ENCODE results near the gene BARD1. TPM values are rescaled to one million over a fixed set of nuclear protein-coding genes. Genes with fewer than 3 reads are reported as not detected.

Gene BARD1
- total RNA-seq, 1 experiment from 2014 or later: 26.1 TPM

DNA sequence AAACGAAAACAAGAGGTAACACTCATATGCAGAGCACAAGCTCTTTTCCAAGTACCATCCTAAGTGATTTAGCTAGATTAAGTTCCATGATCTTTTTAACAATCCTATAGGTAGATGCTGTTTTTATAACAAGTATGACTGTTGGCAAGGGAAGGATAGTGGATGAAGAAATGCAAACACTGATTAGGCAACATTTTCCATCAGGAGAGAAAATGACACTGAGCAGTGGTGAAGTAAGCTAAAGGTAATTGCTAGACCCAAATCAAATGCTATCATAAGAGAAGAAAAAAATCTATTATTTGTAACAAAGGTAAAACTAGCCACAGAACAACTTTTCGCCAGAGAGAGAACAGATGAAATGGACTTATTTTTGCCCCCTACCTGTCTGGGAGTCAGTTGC is 34.3 kb upstream of the BARD1 start:
- H3K36me3 ChIP-seq (ENCODE audit: control insufficient read depth, insufficient read depth, low read length): no peaks in the 10 kb centered on the region
- Mint-ChIP-seq H3K27me3 (ENCODE audit: insufficient read depth, unreplicated experiment) (no peaks in the 10 kb centered on the region), H3K27ac (ENCODE audit: unreplicated experiment) (no peak overlapping the region), H3K4me3 (ENCODE audit: unreplicated experiment) (no peak overlapping the region), H3K4me1 (ENCODE audit: low read depth, unreplicated experiment) (no peaks in the 10 kb centered on the region), H3K9me3 (ENCODE audit: unreplicated experiment) (no peaks in the 10 kb centered on the region), H3K36me3 (ENCODE audit: insufficient read depth, unreplicated experiment) (no peaks in the 10 kb centered on the region)
- H3K4me1 ChIP-seq: no peaks in the 10 kb centered on the region; the same call in 1 of the 2 replicates
- no TSS peak for BruUV-seq (replicated peaks)
- intact Hi-C loops (cut with micrococcal nuclease; ENCODE audit: unreplicated experiment): no loop called here
- H3K27me3 ChIP-seq (replicated peaks; ENCODE audit: control insufficient read depth, insufficient read depth, low read length): no peaks in the 10 kb centered on the region
- ChIA-PET CTCF (no interaction called here), POLR2A (no interaction called here)
- no peaks in the 10 kb centered on the region for H3K9me3 ChIP-seq
- TF ChIP-seq CTCF (IDR thresholded peaks at IDR 0.05; ENCODE audit: insufficient read depth in 1 of 2, low read depth in 1 of 2, low read length in 1 of 2, severe bottlenecking in 1 of 2, unreplicated experiment in 1 of 2): no peak
- no peak overlapping the region for H3K4me3 ChIP-seq (ENCODE audit: low read depth, low read length)
- DNase-seq: no peak

GRCh38 chr2:214839464-214839863 is 30.0 kb upstream of the BARD1 start:
- POLR2A ChIA-PET: no interaction called here
- H3K27me3 Mint-ChIP-seq (ENCODE audit: insufficient read depth, unreplicated experiment): no peaks in the 10 kb centered on the region
- no peak for DNase-seq
- H3K4me3 Mint-ChIP-seq (ENCODE audit: unreplicated experiment): no peak overlapping the region
- CTCF ChIA-PET: no interaction called here
- no peaks in the 10 kb centered on the region for H3K36me3 Mint-ChIP-seq (ENCODE audit: insufficient read depth, unreplicated experiment)
- no peaks in the 10 kb centered on the region for H3K9me3 ChIP-seq
- H3K4me1 ChIP-seq: no peaks in the 10 kb centered on the region; the same call in 1 of the 2 replicates
- H3K4me1 Mint-ChIP-seq (ENCODE audit: low read depth, unreplicated experiment): no peaks in the 10 kb centered on the region
- H3K9me3 Mint-ChIP-seq (ENCODE audit: unreplicated experiment): no peaks in the 10 kb centered on the region
- intact Hi-C loops (cut with micrococcal nuclease; ENCODE audit: unreplicated experiment): no loop called here
- H3K27me3 ChIP-seq (replicated peaks; ENCODE audit: control insufficient read depth, insufficient read depth, low read length): no peaks in the 10 kb centered on the region
- H3K27ac Mint-ChIP-seq (ENCODE audit: unreplicated experiment): no peak overlapping the region
- TF ChIP-seq CTCF (IDR thresholded peaks at IDR 0.05; ENCODE audit: insufficient read depth in 1 of 2, low read depth in 1 of 2, low read length in 1 of 2, severe bottlenecking in 1 of 2, unreplicated experiment in 1 of 2): no peak
- no peak overlapping the region for H3K4me3 ChIP-seq (ENCODE audit: low read depth, low read length)
- no peaks in the 10 kb centered on the region for H3K36me3 ChIP-seq (ENCODE audit: control insufficient read depth, insufficient read depth, low read length)
- no TSS peak for BruUV-seq (replicated peaks)

DNA sequence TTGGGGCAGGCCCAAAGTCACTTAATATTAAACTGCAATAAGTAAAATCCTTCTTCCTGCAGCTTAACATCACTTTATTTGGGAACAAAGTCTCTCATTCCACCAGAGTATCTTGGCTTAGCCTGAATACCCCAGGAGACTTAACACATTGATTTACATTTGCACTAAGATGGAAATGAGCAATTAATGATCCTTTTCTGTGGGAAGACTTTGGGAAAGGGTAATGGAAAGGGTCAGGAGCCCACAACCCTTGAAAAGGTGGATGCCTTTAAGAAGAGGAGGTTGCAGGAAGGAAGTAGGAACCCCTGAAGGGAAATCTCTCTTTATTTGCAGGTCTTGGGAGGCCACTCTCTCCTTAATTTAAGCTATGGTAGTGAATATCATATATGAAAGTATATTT is 28.0 kb upstream of the BARD1 start:
- no peak overlapping the region for H3K4me3 ChIP-seq (ENCODE audit: low read depth, low read length)
- H3K4me3 Mint-ChIP-seq (ENCODE audit: unreplicated experiment): no peak overlapping the region
- intact Hi-C loops (cut with micrococcal nuclease; ENCODE audit: unreplicated experiment): no loop called here
- no peak for DNase-seq
- no TSS peak for BruUV-seq (replicated peaks)
- POLR2A ChIA-PET: no interaction called here
- CTCF ChIA-PET: no interaction called here
- no peak for TF ChIP-seq CTCF (IDR thresholded peaks at IDR 0.05; ENCODE audit: insufficient read depth in 1 of 2, low read depth in 1 of 2, low read length in 1 of 2, severe bottlenecking in 1 of 2, unreplicated experiment in 1 of 2)
- no peaks in the 10 kb centered on the region for H3K36me3 Mint-ChIP-seq (ENCODE audit: insufficient read depth, unreplicated experiment)
- H3K27me3 Mint-ChIP-seq (ENCODE audit: insufficient read depth, unreplicated experiment): no peaks in the 10 kb centered on the region
- H3K9me3 Mint-ChIP-seq (ENCODE audit: unreplicated experiment): no peaks in the 10 kb centered on the region
- no peaks in the 10 kb centered on the region for H3K36me3 ChIP-seq (ENCODE audit: control insufficient read depth, insufficient read depth, low read length)
- no peaks in the 10 kb centered on the region for H3K9me3 ChIP-seq
- H3K27ac Mint-ChIP-seq (ENCODE audit: unreplicated experiment): no peak overlapping the region
- no peaks in the 10 kb centered on the region for H3K4me1 ChIP-seq
- H3K4me1 Mint-ChIP-seq (ENCODE audit: low read depth, unreplicated experiment): no peaks in the 10 kb centered on the region
- no peaks in the 10 kb centered on the region for H3K27me3 ChIP-seq (replicated peaks; ENCODE audit: control insufficient read depth, insufficient read depth, low read length)
